H1 (cell line): ENCODE measurements around the gene EXOC1L. TPM values are rescaled to one million over a fixed set of nuclear protein-coding genes. Genes with fewer than 3 reads are reported as not detected.

Experiments
- NRF1 ChIP-seq: IDR thresholded peaks from 2 replicates; pipeline ENCODE4 v1.6.1; 2011; ENCODE audit warnings: mild to moderate bottlenecking, low read depth, low read length, improper control_type of control experiment
- POLR2AphosphoS5 ChIP-seq: IDR thresholded peaks from 2 replicates; pipeline ENCODE4 v1.6.1; 2011; ENCODE audit warnings: low read depth, low read length
- polyA plus RNA-seq, 7 experiments: library from polyadenylated mRNA; depleted of rRNA in 3 of 7; stranded (reverse) in 5 of 7; unstranded in 2 of 7; fragments of >200 nt in 5 of 7; fragments of 200-250 nt in 2 of 7; gene quantifications; 1 replicate in 5 of 7; 2 replicates in 1 of 7; 4 replicates in 1 of 7; pipeline versions ENCODE4 v1.2.1 to v1.2.3, GENCODE V29; 2011 to 2013; ENCODE audit warnings: missing spikeins in 2 of 7, mixed read lengths in 2 of 7
- total RNA-seq: library from RNA; stranded (reverse); fragmentation: NEBNext Ultra II Directional; extraction: Animal tissue kit (Norgen Biotek cat#: 25700); gene quantifications from 2 replicates; pipeline ENCODE4 v1.2.1, GENCODE V29; 2021

The EXOC1L gene
- total and polyA plus RNA-seq, 2 of the 8 experiments (the other 6 are each of a cell fraction or from before 2014, with no cell fraction given): 0.08 TPM; not detected in 1

GRCh38 chr4:55794053-55794452 lies 25.5 kb upstream of the EXOC1L start (continued):
- TF ChIP-seq NRF1 (no peak), POLR2AphosphoS5 (no peak)
